ENCODE data around the gene ZNF814.
"Not testable (repeated sequence)": the region's sequence is repeated elsewhere in the genome, so short reads cannot be mapped to it uniquely, and the experiment has no call there.

GRCh38 chr19:57847164-57847563 is 41.7 kb downstream of the ZNF814 start:
- TF ChIP-seq CTCF (conservative IDR thresholded peaks at IDR 0.05 in 1 of 2, IDR thresholded peaks at IDR 0.05 in 1 of 2; ENCODE audit: low read depth in 1 of 2, low read length in 2 of 2); EZH2 (IDR thresholded peaks at IDR 0.05; ENCODE audit: low read length, missing control alignments): not testable (repeated sequence)

Data from fibroblast of lung (primary cell).